ENCODE results near the gene ARMH3.

Gene ARMH3

DNA sequence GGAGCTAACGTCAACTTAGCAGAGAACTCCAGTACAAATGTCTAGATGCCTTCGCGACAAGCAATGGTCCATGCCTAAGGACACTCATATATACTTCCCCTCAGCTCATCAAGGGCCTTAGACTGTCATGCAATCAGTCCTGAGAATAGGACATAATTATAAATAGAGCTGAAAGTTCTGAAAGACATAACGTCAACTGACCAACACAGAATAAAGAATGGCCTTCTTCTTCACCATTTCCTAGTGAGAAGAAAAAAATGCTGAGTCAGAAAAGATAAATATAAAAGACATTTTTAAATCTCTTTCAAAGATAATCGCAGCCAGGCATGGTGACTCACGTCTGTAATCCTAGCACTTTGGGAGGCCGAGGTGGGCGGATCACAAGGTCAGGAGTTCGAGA is 83.2 kb downstream of the ARMH3 start:
- Histone ChIP-seq H4K12ac (ENCODE audit: low read depth, low read length) (no peak overlapping the region), H3K27ac (ENCODE audit: low read depth, low read length) (no peak overlapping the region), H3K4me2 (ENCODE audit: low read length) (no peak overlapping the region), H3K14ac (ENCODE audit: low read length) (no peak overlapping the region), H2BK120ac (ENCODE audit: insufficient read depth, low read length, poor library complexity) (no peak overlapping the region), H3K36me3 (ENCODE audit: control insufficient read depth in 1 of 2, insufficient read depth in 2 of 2, low read length in 2 of 2) (peaks cover 0 to 4% of the 10 kb centered on the region in 2 experiments), H4K8ac (ENCODE audit: low read depth, low read length) (no peak overlapping the region), H3K4me3 (ENCODE audit: low read depth, low read length) (no peak overlapping the region), H3K27me3 (ENCODE audit: insufficient read depth, low read length) (no peaks in the 10 kb centered on the region), H3K23ac (ENCODE audit: low read length) (no peak overlapping the region), H2AFZ (ENCODE audit: insufficient read depth, low read length, poor library complexity) (no peak overlapping the region), H2BK12ac (ENCODE audit: low read length) (no peak overlapping the region), H3K9me3 (ENCODE audit: insufficient read depth, low read depth, low read length) (no peaks in the 10 kb centered on the region), H3K18ac (ENCODE audit: low read length) (no peak overlapping the region), H3K79me1 (ENCODE audit: low read length) (peaks cover 2% of the 10 kb centered on the region), H4K91ac (ENCODE audit: low read depth, low read length) (no peak overlapping the region), H3K4me1 (ENCODE audit: control insufficient read depth in 1 of 2, insufficient read depth in 2 of 2, low read length in 2 of 2) (peaks cover 0 to 9% of the 10 kb centered on the region in 2 experiments), H2AK5ac (ENCODE audit: low read length) (no peak overlapping the region), H3K79me2 (ENCODE audit: control insufficient read depth, insufficient read depth, low read length, poor library complexity) (no peaks in the 10 kb centered on the region), H2BK5ac (ENCODE audit: low read depth, low read length, poor library complexity) (no peak overlapping the region), H3K4ac (ENCODE audit: low read depth, low read length) (no peak overlapping the region), H3K9ac (ENCODE audit: low read length) (no peak overlapping the region)
- no peak for DNase-seq
- no CpG with 5 or more reads among the region's 9 CpGs for WGBS (ENCODE audit: extremely low coverage, insufficient coverage, insufficient read length)

DNA sequence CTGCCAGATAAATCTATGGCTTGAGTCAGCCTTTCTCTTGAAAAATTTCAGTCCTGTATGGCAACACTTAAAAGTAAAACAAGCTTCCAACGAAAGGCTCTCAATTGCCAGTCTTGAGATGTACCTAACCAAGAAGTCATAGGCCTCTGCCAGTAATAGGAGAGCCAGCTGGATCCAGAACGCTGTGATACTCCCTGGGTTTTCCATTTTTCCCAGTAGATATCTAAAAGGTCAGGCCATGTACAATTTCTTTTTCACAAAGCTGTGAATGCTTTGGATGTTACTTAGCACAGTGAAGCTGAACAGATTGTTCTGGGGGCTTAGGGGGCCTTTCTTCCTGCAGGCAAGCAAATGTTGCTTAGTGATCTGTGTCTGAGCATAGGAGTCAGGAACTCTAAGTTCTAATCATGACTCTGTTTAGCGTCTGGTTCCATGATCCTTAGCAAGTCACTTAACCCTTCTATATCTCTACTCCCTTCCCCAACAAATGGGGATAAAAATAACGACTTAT is 86.5 kb downstream of the ARMH3 start:
- Histone ChIP-seq H3K4me1 (ENCODE audit: control insufficient read depth in 1 of 2, insufficient read depth in 2 of 2, low read length in 2 of 2) (peaks cover 0 to 12% of the 10 kb centered on the region in 2 experiments), H3K36me3 (ENCODE audit: control insufficient read depth in 1 of 2, insufficient read depth in 2 of 2, low read length in 2 of 2) (peaks cover 0 to 4% of the 10 kb centered on the region in 2 experiments), H3K4me3 (ENCODE audit: low read depth, low read length) (no peak overlapping the region), H3K27ac (ENCODE audit: low read depth, low read length) (no peak overlapping the region), H2BK12ac (ENCODE audit: low read length) (no peak overlapping the region), H3K4ac (ENCODE audit: low read depth, low read length) (no peak overlapping the region), H3K9me3 (ENCODE audit: insufficient read depth, low read depth, low read length) (no peaks in the 10 kb centered on the region), H4K8ac (ENCODE audit: low read depth, low read length) (no peak overlapping the region), H2BK120ac (ENCODE audit: insufficient read depth, low read length, poor library complexity) (no peak overlapping the region), H3K4me2 (ENCODE audit: low read length) (no peak overlapping the region), H4K12ac (ENCODE audit: low read depth, low read length) (no peak overlapping the region), H3K9ac (ENCODE audit: low read length) (no peak overlapping the region), H3K79me2 (ENCODE audit: control insufficient read depth, insufficient read depth, low read length, poor library complexity) (no peaks in the 10 kb centered on the region), H3K18ac (ENCODE audit: low read length) (no peak overlapping the region), H3K79me1 (ENCODE audit: low read length) (peaks cover 2% of the 10 kb centered on the region), H4K91ac (ENCODE audit: low read depth, low read length) (no peak overlapping the region), H3K27me3 (ENCODE audit: insufficient read depth, low read length) (no peaks in the 10 kb centered on the region), H2AK5ac (ENCODE audit: low read length) (no peak overlapping the region), H2BK5ac (ENCODE audit: low read depth, low read length, poor library complexity) (no peak overlapping the region), H3K23ac (ENCODE audit: low read length) (no peak overlapping the region), H3K14ac (ENCODE audit: low read length) (no peak overlapping the region), H2AFZ (ENCODE audit: insufficient read depth, low read length, poor library complexity) (no peak overlapping the region)
- no peak for DNase-seq
- no CpG with 5 or more reads among the region's 4 CpGs for WGBS (ENCODE audit: extremely low coverage, insufficient coverage, insufficient read length)

DNA sequence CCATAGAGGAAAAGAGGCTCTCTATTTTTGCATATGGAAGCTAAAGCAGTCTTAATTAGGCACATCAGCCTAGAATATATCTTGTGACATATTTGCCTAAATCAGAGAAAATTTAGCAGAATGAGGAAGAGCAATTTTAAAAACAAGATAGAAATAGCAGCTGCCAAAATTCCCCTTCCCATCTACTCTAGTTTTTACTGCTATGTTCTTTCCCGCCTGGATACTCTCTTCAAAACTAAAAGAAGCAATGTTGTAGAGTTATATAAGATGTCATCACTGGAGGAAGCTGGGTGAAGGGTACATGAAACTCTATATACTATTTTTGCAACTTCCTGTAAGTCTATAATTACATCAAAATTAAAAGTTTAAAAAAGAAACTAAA is 87.0 kb downstream of the ARMH3 start:
- Histone ChIP-seq H2AK5ac (ENCODE audit: low read length) (no peak overlapping the region), H3K36me3 (ENCODE audit: control insufficient read depth in 1 of 2, insufficient read depth in 2 of 2, low read length in 2 of 2) (peaks cover 0 to 4% of the 10 kb centered on the region in 2 experiments), H3K23ac (ENCODE audit: low read length) (no peak overlapping the region), H3K9ac (ENCODE audit: low read length) (no peak overlapping the region), H2BK5ac (ENCODE audit: low read depth, low read length, poor library complexity) (no peak overlapping the region), H3K27me3 (ENCODE audit: insufficient read depth, low read length) (no peaks in the 10 kb centered on the region), H2AFZ (ENCODE audit: insufficient read depth, low read length, poor library complexity) (no peak overlapping the region), H3K4ac (ENCODE audit: low read depth, low read length) (no peak overlapping the region), H3K27ac (ENCODE audit: low read depth, low read length) (no peak overlapping the region), H3K9me3 (ENCODE audit: insufficient read depth, low read depth, low read length) (no peaks in the 10 kb centered on the region), H3K4me3 (ENCODE audit: low read depth, low read length) (no peak overlapping the region), H4K91ac (ENCODE audit: low read depth, low read length) (no peak overlapping the region), H3K4me2 (ENCODE audit: low read length) (no peak overlapping the region), H3K79me2 (ENCODE audit: control insufficient read depth, insufficient read depth, low read length, poor library complexity) (no peaks in the 10 kb centered on the region), H4K12ac (ENCODE audit: low read depth, low read length) (no peak overlapping the region), H2BK12ac (ENCODE audit: low read length) (no peak overlapping the region), H3K18ac (ENCODE audit: low read length) (no peak overlapping the region), H3K79me1 (ENCODE audit: low read length) (no peaks in the 10 kb centered on the region), H2BK120ac (ENCODE audit: insufficient read depth, low read length, poor library complexity) (no peak overlapping the region), H3K14ac (ENCODE audit: low read length) (no peak overlapping the region), H3K4me1 (ENCODE audit: control insufficient read depth in 1 of 2, insufficient read depth in 2 of 2, low read length in 2 of 2) (peaks cover 0 to 8% of the 10 kb centered on the region in 2 experiments), H4K8ac (ENCODE audit: low read depth, low read length) (no peak overlapping the region)
- no peak for DNase-seq
- no CpG with 5 or more reads among the region's 1 CpG for WGBS (ENCODE audit: extremely low coverage, insufficient coverage, insufficient read length)

DNA sequence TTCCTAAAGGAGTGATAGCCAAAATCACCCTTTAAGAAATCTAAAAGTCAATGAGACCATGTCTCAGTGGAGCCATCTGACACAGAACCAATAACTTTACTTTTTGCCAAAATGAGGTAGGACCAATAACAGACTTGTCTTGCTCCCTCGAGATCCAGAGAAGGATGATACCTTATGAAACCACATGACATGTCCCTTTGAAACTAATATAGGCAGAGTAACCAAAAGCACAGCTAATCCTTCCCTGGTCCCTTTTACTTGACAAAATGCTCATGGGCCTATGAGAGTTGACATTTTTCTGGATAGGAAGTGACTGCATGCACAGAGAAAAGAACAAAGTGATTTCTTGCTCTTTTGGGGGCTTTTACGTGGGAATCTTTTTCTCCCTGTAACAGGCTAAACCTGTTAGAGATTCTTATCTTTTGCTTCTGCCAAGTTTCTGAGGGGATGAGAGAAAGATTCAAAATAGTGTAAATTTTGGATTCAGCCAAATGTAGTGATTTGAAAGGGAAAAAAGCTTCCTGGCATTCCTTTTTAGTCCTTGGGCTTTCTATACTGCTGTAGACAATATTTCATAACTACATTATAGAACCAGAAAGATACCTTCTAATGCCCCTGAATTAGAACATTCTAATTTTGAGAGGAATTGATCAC is 87.6 kb downstream of the ARMH3 start:
- Histone ChIP-seq H3K79me2 (ENCODE audit: control insufficient read depth, insufficient read depth, low read length, poor library complexity) (no peaks in the 10 kb centered on the region), H4K91ac (ENCODE audit: low read depth, low read length) (no peak overlapping the region), H3K79me1 (ENCODE audit: low read length) (no peaks in the 10 kb centered on the region), H4K12ac (ENCODE audit: low read depth, low read length) (no peak overlapping the region), H3K4me2 (ENCODE audit: low read length) (no peak overlapping the region), H2BK5ac (ENCODE audit: low read depth, low read length, poor library complexity) (no peak overlapping the region), H3K27ac (ENCODE audit: low read depth, low read length) (no peak overlapping the region), H3K27me3 (ENCODE audit: insufficient read depth, low read length) (no peaks in the 10 kb centered on the region), H3K9ac (ENCODE audit: low read length) (no peak overlapping the region), H3K4me1 (ENCODE audit: control insufficient read depth in 1 of 2, insufficient read depth in 2 of 2, low read length in 2 of 2) (peaks cover 0 to 8% of the 10 kb centered on the region in 2 experiments), H3K36me3 (ENCODE audit: control insufficient read depth in 1 of 2, insufficient read depth in 2 of 2, low read length in 2 of 2) (peaks cover 0 to 4% of the 10 kb centered on the region in 2 experiments), H3K18ac (ENCODE audit: low read length) (no peak overlapping the region), H3K23ac (ENCODE audit: low read length) (no peak overlapping the region), H3K4me3 (ENCODE audit: low read depth, low read length) (no peak overlapping the region), H3K14ac (ENCODE audit: low read length) (no peak overlapping the region), H2BK120ac (ENCODE audit: insufficient read depth, low read length, poor library complexity) (no peak overlapping the region), H4K8ac (ENCODE audit: low read depth, low read length) (no peak overlapping the region), H2BK12ac (ENCODE audit: low read length) (no peak overlapping the region), H2AFZ (ENCODE audit: insufficient read depth, low read length, poor library complexity) (no peak overlapping the region), H2AK5ac (ENCODE audit: low read length) (no peak overlapping the region), H3K4ac (ENCODE audit: low read depth, low read length) (no peak overlapping the region), H3K9me3 (ENCODE audit: insufficient read depth, low read depth, low read length) (no peaks in the 10 kb centered on the region)
- DNase-seq = peak in 1 of 2 donors; percentile 15
- no CpG with 5 or more reads among the region's 2 CpGs for WGBS (ENCODE audit: extremely low coverage, insufficient coverage, insufficient read length)

Data from trophoblast cell (in vitro differentiated cells and primary cell).